ENCODE data around the gene TGM3. TPM values are rescaled to one million over a fixed set of nuclear protein-coding genes. Genes with fewer than 3 reads are reported as not detected.

TGM3 gene
- total and polyA plus RNA-seq, 9 donors: 0.13 to 0.91 (median 0.38) TPM

- H3K27ac ChIP-seq (ENCODE audit: low read length): no peak overlapping the region
- H3K4me1 ChIP-seq (ENCODE audit: control insufficient read depth, insufficient read depth, low read length): no peaks in the 10 kb centered on the region
- 100% methylated on average over 2 of the region's 2 CpGs for WGBS (ENCODE audit: insufficient coverage)
- no peaks in the 10 kb centered on the region for H3K36me3 ChIP-seq (ENCODE audit: control insufficient read depth, insufficient read depth, low read length)
- H3K9me3 ChIP-seq (replicated peaks; ENCODE audit: control insufficient read depth, low read depth, low read length): no peaks in the 10 kb centered on the region
- DNase-seq: no peak
- no peak overlapping the region for H3K4me3 ChIP-seq (ENCODE audit: low read length)
- peaks cover 2% of the 10 kb centered on the region for H3K27me3 ChIP-seq (ENCODE audit: control insufficient read depth, insufficient read depth, low read length)
These were observed 69.3 kb downstream of the TGM3 start for GRCh38 chr20:2365091-2365490.

GRCh38 chr20:2365666-2366065, 69.9 kb downstream of the TGM3 start:
- Histone ChIP-seq H3K9me3 (replicated peaks; ENCODE audit: control insufficient read depth, low read depth, low read length) (no peaks in the 10 kb centered on the region), H3K27ac (ENCODE audit: low read length) (no peak overlapping the region), H3K27me3 (ENCODE audit: control insufficient read depth, insufficient read depth, low read length) (peaks cover 2% of the 10 kb centered on the region), H3K36me3 (ENCODE audit: control insufficient read depth, insufficient read depth, low read length) (no peaks in the 10 kb centered on the region), H3K4me1 (ENCODE audit: control insufficient read depth, insufficient read depth, low read length) (no peaks in the 10 kb centered on the region), H3K4me3 (ENCODE audit: low read length) (no peak overlapping the region)
- DNase-seq: no peak
- WGBS (ENCODE audit: insufficient coverage): 60% methylated on average over 1 of the region's 3 CpGs

- H3K27ac ChIP-seq (ENCODE audit: low read length): no peak overlapping the region
- H3K4me1 ChIP-seq (ENCODE audit: control insufficient read depth, insufficient read depth, low read length): no peaks in the 10 kb centered on the region
- DNase-seq: no peak
- 50% methylated on average over 1 of the region's 1 CpG for WGBS (ENCODE audit: insufficient coverage)
- H3K36me3 ChIP-seq (ENCODE audit: control insufficient read depth, insufficient read depth, low read length): no peaks in the 10 kb centered on the region
- H3K9me3 ChIP-seq (replicated peaks; ENCODE audit: control insufficient read depth, low read depth, low read length): no peaks in the 10 kb centered on the region
- peaks cover 2% of the 10 kb centered on the region for H3K27me3 ChIP-seq (ENCODE audit: control insufficient read depth, insufficient read depth, low read length)
- no peak overlapping the region for H3K4me3 ChIP-seq (ENCODE audit: low read length)
These were observed 72.8 kb downstream of the TGM3 start for GRCh38 chr20:2368621-2369020.

GRCh38 chr20:2373098-2373497, 77.3 kb downstream of the TGM3 start:
- Histone ChIP-seq H3K27ac (ENCODE audit: low read length) (no peak overlapping the region), H3K4me1 (ENCODE audit: control insufficient read depth, insufficient read depth, low read length) (no peaks in the 10 kb centered on the region), H3K27me3 (ENCODE audit: control insufficient read depth, insufficient read depth, low read length) (peaks cover 2% of the 10 kb centered on the region), H3K4me3 (ENCODE audit: low read length) (no peak overlapping the region), H3K9me3 (replicated peaks; ENCODE audit: control insufficient read depth, low read depth, low read length) (no peaks in the 10 kb centered on the region), H3K36me3 (ENCODE audit: control insufficient read depth, insufficient read depth, low read length) (no peaks in the 10 kb centered on the region)
- DNase-seq: no peak

GRCh38 chr20:2374346-2375125, 78.7 kb downstream of the TGM3 start:
- Histone ChIP-seq H3K27ac (ENCODE audit: low read length) (no peak overlapping the region), H3K9me3 (replicated peaks; ENCODE audit: control insufficient read depth, low read depth, low read length) (no peaks in the 10 kb centered on the region), H3K4me3 (ENCODE audit: low read length) (no peak overlapping the region), H3K36me3 (ENCODE audit: control insufficient read depth, insufficient read depth, low read length) (no peaks in the 10 kb centered on the region), H3K27me3 (ENCODE audit: control insufficient read depth, insufficient read depth, low read length) (peaks cover 2% of the 10 kb centered on the region), H3K4me1 (ENCODE audit: control insufficient read depth, insufficient read depth, low read length) (no peaks in the 10 kb centered on the region)
- no peak for DNase-seq
- WGBS (ENCODE audit: insufficient coverage): 100% methylated on average over 1 of the region's 9 CpGs

GRCh38 chr20:2378893-2379292, 83.1 kb downstream of the TGM3 start:
- no peak overlapping the region for H3K4me3 ChIP-seq (ENCODE audit: low read length)
- no peaks in the 10 kb centered on the region for H3K4me1 ChIP-seq (ENCODE audit: control insufficient read depth, insufficient read depth, low read length)
- no peak overlapping the region for H3K27ac ChIP-seq (ENCODE audit: low read length)
- peaks cover 2% of the 10 kb centered on the region for H3K27me3 ChIP-seq (ENCODE audit: control insufficient read depth, insufficient read depth, low read length)
- DNase-seq: no peak
- no peaks in the 10 kb centered on the region for H3K9me3 ChIP-seq (replicated peaks; ENCODE audit: control insufficient read depth, low read depth, low read length)
- H3K36me3 ChIP-seq (ENCODE audit: control insufficient read depth, insufficient read depth, low read length): no peaks in the 10 kb centered on the region
- 85% methylated on average over 5 of the region's 7 CpGs for WGBS (ENCODE audit: insufficient coverage)

GRCh38 chr20:2379511-2380229, 83.9 kb downstream of the TGM3 start:
- H3K4me3 ChIP-seq (ENCODE audit: low read length): no peak overlapping the region
- WGBS (ENCODE audit: insufficient coverage): 45% methylated on average over 6 of the region's 9 CpGs
- DNase-seq: no peak
- H3K36me3 ChIP-seq (ENCODE audit: control insufficient read depth, insufficient read depth, low read length): no peaks in the 10 kb centered on the region
- peaks cover 2% of the 10 kb centered on the region for H3K27me3 ChIP-seq (ENCODE audit: control insufficient read depth, insufficient read depth, low read length)
- H3K9me3 ChIP-seq (replicated peaks; ENCODE audit: control insufficient read depth, low read depth, low read length): no peaks in the 10 kb centered on the region
- no peaks in the 10 kb centered on the region for H3K4me1 ChIP-seq (ENCODE audit: control insufficient read depth, insufficient read depth, low read length)
- H3K27ac ChIP-seq (ENCODE audit: low read length): no peak overlapping the region

- Histone ChIP-seq H3K36me3 (ENCODE audit: control insufficient read depth, insufficient read depth, low read length) (no peaks in the 10 kb centered on the region), H3K27ac (ENCODE audit: low read length) (no peak within 1 kb of the TSS), H3K9me3 (replicated peaks; ENCODE audit: control insufficient read depth, low read depth, low read length) (no peaks in the 10 kb centered on the region), H3K27me3 (ENCODE audit: control insufficient read depth, insufficient read depth, low read length) (peaks cover 2% of the 10 kb centered on the region), H3K4me1 (ENCODE audit: control insufficient read depth, insufficient read depth, low read length) (no peaks in the 10 kb centered on the region), H3K4me3 (ENCODE audit: low read length) (no peak within 1 kb of the TSS)
- DNase-seq: no peak
- WGBS (ENCODE audit: insufficient coverage): 79% methylated on average over 10 of the region's 10 CpGs
These were observed 84.8 kb downstream of the TGM3 start, which contains the start of gene TGM6 for GRCh38 chr20:2380601-2381000. TSS of gene TGM6 (plus strand) at chr20:2380901. CDS start at chr20:2380969, 68 bp downstream.

GRCh38 chr20:2381303-2381702, 85.5 kb downstream of the TGM3 start:
- H3K36me3 ChIP-seq (ENCODE audit: control insufficient read depth, insufficient read depth, low read length): no peaks in the 10 kb centered on the region
- H3K9me3 ChIP-seq (replicated peaks; ENCODE audit: control insufficient read depth, low read depth, low read length): no peaks in the 10 kb centered on the region
- no peaks in the 10 kb centered on the region for H3K4me1 ChIP-seq (ENCODE audit: control insufficient read depth, insufficient read depth, low read length)
- H3K27me3 ChIP-seq (ENCODE audit: control insufficient read depth, insufficient read depth, low read length): peaks cover 2% of the 10 kb centered on the region
- H3K4me3 ChIP-seq (ENCODE audit: low read length): no peak overlapping the region
- no peak overlapping the region for H3K27ac ChIP-seq (ENCODE audit: low read length)
- WGBS (ENCODE audit: insufficient coverage): 56% methylated on average over 3 of the region's 7 CpGs
- no peak for DNase-seq

GRCh38 chr20:2382833-2383232, 87.0 kb downstream of the TGM3 start:
- no peaks in the 10 kb centered on the region for H3K4me1 ChIP-seq (ENCODE audit: control insufficient read depth, insufficient read depth, low read length)
- 100% methylated on average over 2 of the region's 2 CpGs for WGBS (ENCODE audit: insufficient coverage)
- H3K36me3 ChIP-seq (ENCODE audit: control insufficient read depth, insufficient read depth, low read length): no peaks in the 10 kb centered on the region
- H3K27me3 ChIP-seq (ENCODE audit: control insufficient read depth, insufficient read depth, low read length): peaks cover 2% of the 10 kb centered on the region
- DNase-seq: no peak
- no peak overlapping the region for H3K27ac ChIP-seq (ENCODE audit: low read length)
- no peak overlapping the region for H3K4me3 ChIP-seq (ENCODE audit: low read length)
- peaks cover 4% of the 10 kb centered on the region for H3K9me3 ChIP-seq (replicated peaks; ENCODE audit: control insufficient read depth, low read depth, low read length)

Data from muscle of leg (tissue), 11 donors.